ENCODE results near the gene SMARCC2. TPM values are rescaled to one million over a fixed set of nuclear protein-coding genes. Genes with fewer than 3 reads are reported as not detected.

Gene SMARCC2
- total RNA-seq, 1 experiment from 2014 or later, result 150 TPM

DNA sequence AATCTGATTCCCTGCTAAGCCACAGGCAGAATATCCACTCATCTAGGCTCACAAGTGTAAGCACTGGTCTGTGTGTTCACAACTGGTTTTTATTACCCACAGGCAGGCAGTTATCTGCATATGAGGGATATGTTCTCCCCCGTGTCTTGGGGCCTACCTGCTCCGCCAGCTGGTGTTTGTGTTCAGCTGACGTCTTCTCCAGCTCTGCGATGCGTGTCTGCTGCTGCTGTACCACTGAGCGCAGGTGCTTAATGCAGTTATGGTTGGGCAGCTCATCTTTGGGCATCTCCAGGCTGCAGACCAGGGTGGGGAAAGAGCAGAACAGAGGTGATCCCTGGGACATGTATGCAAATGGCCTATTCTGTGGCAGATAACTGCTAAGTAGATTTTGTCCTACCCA lies 18.7 kb upstream of the SMARCC2 start:
- intact Hi-C loops (cut with micrococcal nuclease; ENCODE audit: unreplicated experiment), result no loop called here
- H3K27me3 Mint-ChIP-seq (ENCODE audit: unreplicated experiment), result no peaks in the 10 kb centered on the region
- BruUV-seq (replicated peaks), result no TSS peak
- H3K4me1 Mint-ChIP-seq (ENCODE audit: low read depth, unreplicated experiment), result no peaks in the 10 kb centered on the region
- no peak overlapping the region for H3K27ac Mint-ChIP-seq (ENCODE audit: unreplicated experiment)
- no peak overlapping the region for H3K4me3 Mint-ChIP-seq (ENCODE audit: low read depth, unreplicated experiment)
- DNase-seq, result no peak
- CTCF ChIA-PET, result interaction anchor here (4.2 kb wide), 1 partner anchor 14 kb away, joined by 28 read pairs; the partner anchor contains the start of gene RNF41
- TF ChIP-seq, protein P1, sequence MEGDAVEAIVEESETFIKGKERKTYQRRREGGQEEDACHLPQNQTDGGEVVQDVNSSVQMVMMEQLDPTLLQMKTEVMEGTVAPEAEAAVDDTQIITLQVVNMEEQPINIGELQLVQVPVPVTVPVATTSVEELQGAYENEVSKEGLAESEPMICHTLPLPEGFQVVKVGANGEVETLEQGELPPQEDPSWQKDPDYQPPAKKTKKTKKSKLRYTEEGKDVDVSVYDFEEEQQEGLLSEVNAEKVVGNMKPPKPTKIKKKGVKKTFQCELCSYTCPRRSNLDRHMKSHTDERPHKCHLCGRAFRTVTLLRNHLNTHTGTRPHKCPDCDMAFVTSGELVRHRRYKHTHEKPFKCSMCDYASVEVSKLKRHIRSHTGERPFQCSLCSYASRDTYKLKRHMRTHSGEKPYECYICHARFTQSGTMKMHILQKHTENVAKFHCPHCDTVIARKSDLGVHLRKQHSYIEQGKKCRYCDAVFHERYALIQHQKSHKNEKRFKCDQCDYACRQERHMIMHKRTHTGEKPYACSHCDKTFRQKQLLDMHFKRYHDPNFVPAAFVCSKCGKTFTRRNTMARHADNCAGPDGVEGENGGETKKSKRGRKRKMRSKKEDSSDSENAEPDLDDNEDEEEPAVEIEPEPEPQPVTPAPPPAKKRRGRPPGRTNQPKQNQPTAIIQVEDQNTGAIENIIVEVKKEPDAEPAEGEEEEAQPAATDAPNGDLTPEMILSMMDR (IDR thresholded peaks at IDR 0.05; ENCODE audit: unreplicated experiment), result no peak
- peaks cover 39% of the 10 kb centered on the region for H3K36me3 Mint-ChIP-seq (ENCODE audit: insufficient read depth, unreplicated experiment)
- H3K9me3 Mint-ChIP-seq (ENCODE audit: low read depth, unreplicated experiment), result no peaks in the 10 kb centered on the region

DNA sequence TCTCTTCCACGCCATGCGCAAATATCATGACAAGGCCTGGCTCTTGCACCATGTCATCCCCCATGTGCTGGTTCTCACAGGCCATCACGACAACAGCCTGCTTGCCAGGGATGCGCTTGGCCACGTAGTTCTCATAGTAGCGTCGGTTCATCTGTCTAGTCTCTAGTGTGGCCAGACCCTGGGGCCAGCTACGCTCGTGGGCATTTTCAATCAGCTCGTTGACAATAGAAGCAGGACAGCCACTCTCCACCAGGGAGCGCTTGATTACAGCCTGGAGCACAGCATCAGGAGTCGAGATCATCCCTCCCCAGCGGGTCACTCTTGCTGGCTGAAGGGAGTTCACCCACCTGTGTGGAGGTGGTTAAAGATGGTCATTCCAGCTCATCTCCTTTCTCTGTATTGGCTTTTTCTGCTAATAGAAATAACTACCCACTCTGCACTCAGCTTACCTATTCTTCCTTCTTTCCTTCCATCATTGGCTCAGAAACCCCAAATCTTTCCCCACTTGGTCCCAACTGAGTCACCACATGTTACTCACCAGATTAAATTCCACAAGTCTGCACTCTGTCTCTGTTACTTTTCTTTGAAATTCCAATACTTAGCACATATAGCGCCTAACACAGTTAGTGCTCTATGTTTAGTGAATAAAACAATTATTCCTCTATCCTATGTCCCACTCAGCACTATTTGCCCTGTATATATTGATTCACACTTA lies 17.3 kb upstream of the SMARCC2 start:
- CTCF ChIA-PET, result interaction anchor here (0.8 to 4.2 kb wide), 4 partner anchors 10 to 257 kb away, joined by 4 to 28 read pairs (median 8); partner anchors contain the start of genes RNF41 and SMARCC2
- Mint-ChIP-seq H3K27me3 (ENCODE audit: unreplicated experiment) (no peaks in the 10 kb centered on the region), H3K4me3 (ENCODE audit: low read depth, unreplicated experiment) (no peak overlapping the region), H3K4me1 (ENCODE audit: low read depth, unreplicated experiment) (no peaks in the 10 kb centered on the region), H3K27ac (ENCODE audit: unreplicated experiment) (no peak overlapping the region), H3K9me3 (ENCODE audit: low read depth, unreplicated experiment) (no peaks in the 10 kb centered on the region), H3K36me3 (ENCODE audit: insufficient read depth, unreplicated experiment) (peaks cover 30% of the 10 kb centered on the region)
- no TSS peak for BruUV-seq (replicated peaks)
- intact Hi-C loops (cut with micrococcal nuclease; ENCODE audit: unreplicated experiment), result no loop called here
- DNase-seq, result peak; percentile 58
- TF ChIP-seq, protein P1 (IDR thresholded peaks at IDR 0.05; ENCODE audit: unreplicated experiment), result peak; percentile 62

DNA sequence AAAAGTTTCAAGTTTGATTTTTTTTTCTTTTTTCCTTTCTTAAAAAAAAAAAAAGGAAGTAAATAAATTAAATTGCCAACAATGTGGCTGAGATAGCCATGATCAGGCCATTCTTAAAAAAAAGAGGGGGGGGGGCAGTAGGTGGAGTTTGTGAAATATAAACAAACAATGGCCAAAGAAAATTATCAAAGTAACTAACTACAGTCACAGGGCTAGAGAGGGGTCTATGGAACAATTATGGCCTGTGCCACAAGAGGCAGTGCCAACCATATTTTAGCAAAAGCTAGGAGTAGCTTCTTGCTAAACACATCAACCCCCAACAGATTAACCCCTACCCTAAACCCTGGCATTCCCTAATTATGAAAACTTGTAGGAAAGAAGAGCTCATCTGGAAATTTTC lies 16.2 kb upstream of the SMARCC2 start:
- Mint-ChIP-seq H3K27ac (ENCODE audit: unreplicated experiment) (no peak overlapping the region), H3K36me3 (ENCODE audit: insufficient read depth, unreplicated experiment) (peaks cover 30% of the 10 kb centered on the region), H3K4me1 (ENCODE audit: low read depth, unreplicated experiment) (no peaks in the 10 kb centered on the region), H3K4me3 (ENCODE audit: low read depth, unreplicated experiment) (no peak overlapping the region), H3K27me3 (ENCODE audit: unreplicated experiment) (no peaks in the 10 kb centered on the region), H3K9me3 (ENCODE audit: low read depth, unreplicated experiment) (no peaks in the 10 kb centered on the region)
- TF ChIP-seq, protein P1 (IDR thresholded peaks at IDR 0.05; ENCODE audit: unreplicated experiment), result no peak
- BruUV-seq (replicated peaks), result no TSS peak
- no peak for DNase-seq
- CTCF ChIA-PET, result interaction anchor here (0.6 to 4.2 kb wide), 3 partner anchors 17 to 1019 kb away, joined by 3 to 28 read pairs (median 3); partner anchors contain the start of gene RNF41
- intact Hi-C loops (cut with micrococcal nuclease; ENCODE audit: unreplicated experiment), result no loop called here

DNA sequence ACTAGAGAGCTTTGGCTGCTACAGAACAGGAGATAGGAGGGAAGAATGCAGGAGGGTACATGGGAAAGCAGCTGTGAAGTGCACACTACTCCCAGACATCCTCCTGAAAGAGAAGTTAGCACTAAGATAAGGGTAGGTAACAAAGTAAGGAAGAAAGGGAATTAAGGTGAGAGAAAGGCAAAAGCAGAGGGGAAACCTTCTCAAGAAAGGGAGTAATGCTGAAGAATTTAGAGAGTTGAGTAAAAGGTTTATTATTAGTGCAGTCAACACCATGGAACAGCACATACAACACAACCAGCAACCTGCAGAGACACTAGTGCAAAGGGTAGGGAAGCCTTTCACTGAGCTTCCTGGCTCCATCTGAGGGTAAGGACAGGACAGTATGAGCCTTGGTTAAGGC lies 15.0 kb upstream of the SMARCC2 start:
- Mint-ChIP-seq H3K27ac (ENCODE audit: unreplicated experiment) (no peak overlapping the region), H3K36me3 (ENCODE audit: insufficient read depth, unreplicated experiment) (peaks cover 29% of the 10 kb centered on the region), H3K9me3 (ENCODE audit: low read depth, unreplicated experiment) (no peaks in the 10 kb centered on the region), H3K4me1 (ENCODE audit: low read depth, unreplicated experiment) (no peaks in the 10 kb centered on the region), H3K27me3 (ENCODE audit: unreplicated experiment) (no peaks in the 10 kb centered on the region), H3K4me3 (ENCODE audit: low read depth, unreplicated experiment) (no peak overlapping the region)
- DNase-seq, result no peak
- BruUV-seq (replicated peaks), result no TSS peak
- TF ChIP-seq, protein P1 (IDR thresholded peaks at IDR 0.05; ENCODE audit: unreplicated experiment), result no peak
- CTCF ChIA-PET, result interaction anchor here (4.2 kb wide), 1 partner anchor 18 kb away, joined by 28 read pairs; the partner anchor contains the start of gene RNF41
- intact Hi-C loops (cut with micrococcal nuclease; ENCODE audit: unreplicated experiment), result no loop called here
